Natural killer cell (primary cell): Measurements from ENCODE around the gene APOBEC2. TPM values are rescaled to one million over a fixed set of nuclear protein-coding genes. Genes with fewer than 3 reads are reported as not detected.

Experiments used
- ATAC-seq, 3 donors: fragments of 150-1000 bp in 2 of 3; fragments of 200-7000 bp in 1 of 3; cut with Tn5 transposase; 1 replicate in 1 of 3; 2 replicates in 2 of 3; pipeline ENCODE4 v1.10.0; 2021; ENCODE audit warnings: mild to moderate bottlenecking in 2 of 3, moderate library complexity in 2 of 3
- DNase-seq, 2 donors: peaks; one replicate each; pipeline versions ENCODE4 v3.0.0 to v3.0.0-alpha.2; 2013 to 2021; ENCODE audit warnings: mixed read lengths in 1 of 2
- H3K27ac ChIP-seq: one replicate; pipeline ENCODE4 v1.5.1; 2013; ENCODE audit warnings: mild to moderate bottlenecking, low read length
- H3K27me3 ChIP-seq: one replicate; pipeline ENCODE4 v1.6.1; 2013; ENCODE audit warnings: low read length; ENCODE audit not compliant: control insufficient read depth, insufficient read depth
- H3K36me3 ChIP-seq: one replicate; pipeline ENCODE4 v1.6.1; 2013; ENCODE audit warnings: low read length; ENCODE audit not compliant: control insufficient read depth, insufficient read depth
- H3K4me1 ChIP-seq: one replicate; pipeline ENCODE4 v1.6.1; 2013; ENCODE audit warnings: low read length; ENCODE audit not compliant: control insufficient read depth, insufficient read depth
- H3K4me3 ChIP-seq: one replicate; pipeline ENCODE4 v1.5.1; 2013; ENCODE audit warnings: low read length
- H3K9me3 ChIP-seq: one replicate; pipeline ENCODE4 v1.6.1; 2013; ENCODE audit warnings: low read length; ENCODE audit not compliant: control insufficient read depth, insufficient read depth
- H3K27ac Mint-ChIP-seq, 2 donors: one replicate each; pipeline ENCODE4 v1.8.0; 2022; ENCODE audit warnings: mild to moderate bottlenecking in 2 of 2, mixed read lengths in 2 of 2, moderate library complexity in 1 of 2
- H3K27me3 Mint-ChIP-seq, 2 donors: one replicate each; pipeline ENCODE4 v1.8.0; 2022; ENCODE audit warnings: low read depth in 2 of 2, mixed read lengths in 2 of 2
- H3K36me3 Mint-ChIP-seq: one replicate; pipeline ENCODE4 v1.8.0; 2022; ENCODE audit warnings: mixed read lengths
- H3K4me1 Mint-ChIP-seq, 2 donors: one replicate each; pipeline ENCODE4 v1.8.0; 2022; ENCODE audit warnings: mixed read lengths in 2 of 2
- H3K4me3 Mint-ChIP-seq: one replicate; pipeline ENCODE4 v1.8.0; 2022; ENCODE audit warnings: mild to moderate bottlenecking, moderate library complexity, mixed read lengths
- H3K9me3 Mint-ChIP-seq, 2 donors: one replicate each; pipeline ENCODE4 v1.8.0; 2022; ENCODE audit warnings: mixed read lengths in 2 of 2
- WGBS: methylation state at CpG from one replicate; pipeline ENCODE4 v1.1.7; 2013; ENCODE audit warnings: missing lambda C conversion rate; ENCODE audit not compliant: insufficient coverage; 5-methylcytosine and 5-hydroxymethylcytosine counted together
- intact Hi-C: fragments of 100-400 bp; cut with micrococcal nuclease; formaldehyde crosslinking; loops from one replicate; pipeline ENCODE4 v1.14.2; 2022
- total RNA-seq, 4 donors: library from RNA; stranded (reverse); fragments of 120-200 nt in 1 of 4; gene quantifications; one replicate each; pipeline versions ENCODE4 v1.2.3 to v1.2.4, GENCODE V29; 2013 to 2022
- TF ChIP-seq, protein P1 (sequence below): fragments of 200-600 bp; IDR thresholded peaks from one replicate; pipeline ENCODE4 v1.8.0; 2022; ENCODE audit warnings: antibody characterized with exemption

Gene APOBEC2
- total RNA-seq, 3 donors from 2014 or later (not counting 1 experiment from before 2014, with no cell fraction given), result not detected

DNA sequence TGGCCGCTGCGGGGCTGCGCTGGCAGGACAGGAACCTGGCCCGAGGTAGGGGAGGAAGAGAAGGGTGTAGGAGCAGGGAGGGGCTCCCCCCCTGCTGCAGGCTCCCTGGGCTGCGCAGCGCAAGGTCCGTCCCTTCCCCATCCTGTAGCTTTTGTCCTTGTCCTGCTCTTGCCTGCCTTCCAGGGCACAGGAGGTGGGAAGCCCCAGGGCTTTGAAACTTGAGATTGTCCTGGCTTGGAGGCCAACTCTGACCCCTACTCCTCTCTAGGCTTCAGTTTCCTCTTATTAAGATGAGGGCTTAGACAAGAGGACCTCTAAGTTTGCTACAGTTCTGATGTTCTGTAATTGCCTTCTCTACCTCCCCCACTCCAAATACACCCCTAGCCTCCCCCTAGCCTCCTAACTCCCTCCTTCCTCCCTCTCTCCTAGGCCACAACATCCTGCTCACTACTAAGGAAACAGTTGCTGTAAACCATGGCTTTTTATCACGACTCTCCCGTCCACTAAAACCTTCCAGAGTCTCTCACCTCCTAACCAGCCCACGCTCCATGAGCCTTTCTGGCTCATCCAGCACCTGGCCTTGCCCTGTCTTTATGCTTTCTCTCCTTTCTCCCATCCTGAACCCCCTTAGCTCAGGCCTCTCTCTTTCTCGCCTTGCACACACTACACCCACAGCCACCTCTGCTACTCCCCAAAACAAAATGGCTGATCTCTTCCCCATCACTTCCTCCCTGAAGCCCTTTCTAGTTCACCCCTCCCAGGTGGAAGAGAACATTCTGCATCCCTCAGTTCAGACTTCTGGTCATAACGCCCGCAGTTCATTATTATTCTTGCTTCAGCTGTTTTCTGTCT is 24.2 kb upstream of the APOBEC2 start:
- intact Hi-C loops, result loop anchor here (5.0 kb wide), 2 partner anchors 39 to 1666 kb away; no protein-coding TSS in a partner anchor
- 41% methylated on average over 13 of the region's 13 CpGs for WGBS
- peak; percentile 21 to 48 (median 40) for ATAC-seq
- H3K4me1 ChIP-seq, result peaks cover 20% of the 10 kb centered on the region
- H3K27ac Mint-ChIP-seq, result peak overlapping the region; percentile 7 to 79
- H3K27ac ChIP-seq, result peak overlapping the region; percentile 60
- H3K27me3 Mint-ChIP-seq, result no peaks in the 10 kb centered on the region
- H3K9me3 ChIP-seq, result no peaks in the 10 kb centered on the region
- H3K36me3 Mint-ChIP-seq, result no peaks in the 10 kb centered on the region
- TF ChIP-seq, protein P1, sequence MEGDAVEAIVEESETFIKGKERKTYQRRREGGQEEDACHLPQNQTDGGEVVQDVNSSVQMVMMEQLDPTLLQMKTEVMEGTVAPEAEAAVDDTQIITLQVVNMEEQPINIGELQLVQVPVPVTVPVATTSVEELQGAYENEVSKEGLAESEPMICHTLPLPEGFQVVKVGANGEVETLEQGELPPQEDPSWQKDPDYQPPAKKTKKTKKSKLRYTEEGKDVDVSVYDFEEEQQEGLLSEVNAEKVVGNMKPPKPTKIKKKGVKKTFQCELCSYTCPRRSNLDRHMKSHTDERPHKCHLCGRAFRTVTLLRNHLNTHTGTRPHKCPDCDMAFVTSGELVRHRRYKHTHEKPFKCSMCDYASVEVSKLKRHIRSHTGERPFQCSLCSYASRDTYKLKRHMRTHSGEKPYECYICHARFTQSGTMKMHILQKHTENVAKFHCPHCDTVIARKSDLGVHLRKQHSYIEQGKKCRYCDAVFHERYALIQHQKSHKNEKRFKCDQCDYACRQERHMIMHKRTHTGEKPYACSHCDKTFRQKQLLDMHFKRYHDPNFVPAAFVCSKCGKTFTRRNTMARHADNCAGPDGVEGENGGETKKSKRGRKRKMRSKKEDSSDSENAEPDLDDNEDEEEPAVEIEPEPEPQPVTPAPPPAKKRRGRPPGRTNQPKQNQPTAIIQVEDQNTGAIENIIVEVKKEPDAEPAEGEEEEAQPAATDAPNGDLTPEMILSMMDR, result no peak
- peaks cover 24 to 28% of the 10 kb centered on the region in 2 donors for H3K4me1 Mint-ChIP-seq
- no peaks in the 10 kb centered on the region for H3K9me3 Mint-ChIP-seq
- no peaks in the 10 kb centered on the region for H3K36me3 ChIP-seq
- H3K4me3 ChIP-seq, result peak overlapping the region; percentile 53
- peak overlapping the region; percentile 91 for H3K4me3 Mint-ChIP-seq
- no peaks in the 10 kb centered on the region for H3K27me3 ChIP-seq
- peak in 1 of 2 donors; percentile 30 for DNase-seq

DNA sequence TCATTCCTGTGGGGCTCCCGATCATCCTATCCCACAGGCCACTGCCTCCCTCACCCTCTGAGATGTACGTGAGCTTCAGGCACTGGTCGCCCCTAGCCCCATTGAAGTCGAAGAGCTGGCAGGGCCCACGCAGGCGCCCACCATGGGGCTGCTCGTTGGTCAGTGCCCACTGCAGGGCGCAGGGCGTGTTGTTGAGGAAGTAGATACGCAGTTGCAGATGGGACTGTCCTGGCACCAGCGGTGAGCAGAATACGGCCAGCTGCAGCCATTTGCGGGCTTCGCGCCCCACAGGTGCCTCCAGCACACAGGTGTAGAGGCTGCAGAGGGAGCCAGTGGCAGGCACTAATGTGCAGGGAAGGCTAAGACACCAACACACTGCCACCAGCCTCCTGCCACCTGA is 20.2 kb upstream of the APOBEC2 start:
- Mint-ChIP-seq H3K9me3 (no peaks in the 10 kb centered on the region), H3K27me3 (no peaks in the 10 kb centered on the region), H3K36me3 (no peaks in the 10 kb centered on the region), H3K4me1 (peaks cover 14% of the 10 kb centered on the region in 2 donors), H3K27ac (no peak overlapping the region), H3K4me3 (no peak overlapping the region)
- Histone ChIP-seq H3K36me3 (no peaks in the 10 kb centered on the region), H3K4me3 (no peak overlapping the region), H3K9me3 (no peaks in the 10 kb centered on the region), H3K27me3 (no peaks in the 10 kb centered on the region), H3K4me1 (peaks cover 13% of the 10 kb centered on the region), H3K27ac (no peak overlapping the region)
- intact Hi-C loops, result no loop called here
- TF ChIP-seq, protein P1, result no peak
- 95% methylated on average over 15 of the region's 15 CpGs for WGBS
- DNase-seq (no peak), ATAC-seq (no peak)

DNA sequence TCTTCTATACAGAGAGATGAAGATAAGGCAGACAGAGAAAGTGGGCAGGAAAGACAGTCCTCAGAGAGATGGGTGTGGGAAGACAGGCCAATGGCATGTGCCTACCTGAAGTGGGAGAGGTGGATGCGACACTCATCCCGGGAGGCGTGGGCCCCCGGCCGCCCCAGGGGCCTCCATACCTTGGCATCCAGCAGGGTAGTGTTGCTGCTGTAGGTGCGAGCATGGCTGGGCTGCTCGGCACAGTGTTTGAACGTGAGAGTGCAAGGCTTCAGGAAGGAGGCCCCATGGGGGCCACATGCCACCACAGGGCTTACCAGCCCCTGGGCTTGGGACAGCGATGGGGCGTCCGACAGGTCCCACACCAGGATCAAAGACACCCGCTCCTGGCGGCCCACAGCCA is 19.2 kb upstream of the APOBEC2 start:
- Histone ChIP-seq H3K27me3 (no peaks in the 10 kb centered on the region), H3K27ac (no peak overlapping the region), H3K4me3 (no peak overlapping the region), H3K9me3 (no peaks in the 10 kb centered on the region), H3K36me3 (no peaks in the 10 kb centered on the region), H3K4me1 (peaks cover 4% of the 10 kb centered on the region)
- Mint-ChIP-seq H3K4me3 (no peak overlapping the region), H3K27ac (no peak overlapping the region), H3K9me3 (no peaks in the 10 kb centered on the region), H3K36me3 (no peaks in the 10 kb centered on the region), H3K4me1 (peaks cover 7% of the 10 kb centered on the region in 2 donors), H3K27me3 (no peaks in the 10 kb centered on the region)
- ATAC-seq (no peak), DNase-seq (no peak)
- intact Hi-C loops, result no loop called here
- TF ChIP-seq, protein P1, result no peak
- WGBS, result 93% methylated on average over 13 of the region's 13 CpGs
